ENCODE data around the gene YPEL1.

DNA sequence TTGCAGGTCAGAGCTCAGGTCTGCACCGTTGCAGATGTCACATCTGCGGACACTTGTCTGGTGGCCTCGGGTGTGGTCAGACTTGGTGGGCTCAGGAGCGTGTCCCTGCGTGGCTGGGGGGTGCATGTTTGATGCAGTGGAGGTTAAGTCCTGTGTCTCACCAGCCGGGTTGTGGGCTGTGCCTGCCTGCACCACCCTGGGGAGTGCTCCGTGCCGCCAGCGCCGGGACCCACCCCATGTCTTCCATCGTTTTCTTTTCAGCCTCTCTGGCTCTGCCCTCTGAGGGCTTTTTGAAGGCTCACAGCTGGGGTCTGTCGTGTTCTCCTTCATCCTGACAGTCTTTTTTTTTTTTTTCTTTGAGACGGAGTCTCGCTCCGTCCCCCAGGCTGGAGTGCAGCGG is 43.8 kb downstream of the YPEL1 start:
- TF ChIP-seq, protein P1, sequence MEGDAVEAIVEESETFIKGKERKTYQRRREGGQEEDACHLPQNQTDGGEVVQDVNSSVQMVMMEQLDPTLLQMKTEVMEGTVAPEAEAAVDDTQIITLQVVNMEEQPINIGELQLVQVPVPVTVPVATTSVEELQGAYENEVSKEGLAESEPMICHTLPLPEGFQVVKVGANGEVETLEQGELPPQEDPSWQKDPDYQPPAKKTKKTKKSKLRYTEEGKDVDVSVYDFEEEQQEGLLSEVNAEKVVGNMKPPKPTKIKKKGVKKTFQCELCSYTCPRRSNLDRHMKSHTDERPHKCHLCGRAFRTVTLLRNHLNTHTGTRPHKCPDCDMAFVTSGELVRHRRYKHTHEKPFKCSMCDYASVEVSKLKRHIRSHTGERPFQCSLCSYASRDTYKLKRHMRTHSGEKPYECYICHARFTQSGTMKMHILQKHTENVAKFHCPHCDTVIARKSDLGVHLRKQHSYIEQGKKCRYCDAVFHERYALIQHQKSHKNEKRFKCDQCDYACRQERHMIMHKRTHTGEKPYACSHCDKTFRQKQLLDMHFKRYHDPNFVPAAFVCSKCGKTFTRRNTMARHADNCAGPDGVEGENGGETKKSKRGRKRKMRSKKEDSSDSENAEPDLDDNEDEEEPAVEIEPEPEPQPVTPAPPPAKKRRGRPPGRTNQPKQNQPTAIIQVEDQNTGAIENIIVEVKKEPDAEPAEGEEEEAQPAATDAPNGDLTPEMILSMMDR (conservative IDR thresholded peaks at IDR 0.05 in 1 of 2, IDR thresholded peaks at IDR 0.05 in 1 of 2; ENCODE audit: low read depth in 1 of 2, low read length in 2 of 2): no peak
- no peak for TF ChIP-seq EZH2 (IDR thresholded peaks at IDR 0.05; ENCODE audit: low read length, missing control alignments)

Data from fibroblast of lung (primary cell).